Measurements from ENCODE around the gene CT45A7. TPM values are rescaled to one million over a fixed set of nuclear protein-coding genes. Genes with fewer than 3 reads are reported as not detected.
"Not testable (repeated sequence)": the region's sequence is repeated elsewhere in the genome, so short reads cannot be mapped to it uniquely, and the experiment has no call there.

CT45A7 gene
- total and polyA plus RNA-seq, 2 of the 8 experiments (the other 6 are each of a cell fraction or from before 2014, with no cell fraction given): not detected

GRCh38 chrX:135882741-135883140 lies 45.7 kb upstream of the CT45A7 start:
- CTCF ChIA-PET (ENCODE audit: partially characterized antibody); POLR2A ChIA-PET (ENCODE audit: partially characterized antibody); H3K9me3 ChIP-seq (ENCODE audit: insufficient read depth in 2 of 2, low read depth in 1 of 2, low read length in 1 of 2); H3K79me1 ChIP-seq (ENCODE audit: low read depth, low read length); DNase-seq (ENCODE audit: low read depth in 1 of 2, low spot score in 2 of 2); H3K36me3 ChIP-seq (ENCODE audit: control insufficient read depth in 2 of 4, insufficient read depth in 4 of 4, low read length in 3 of 4); H3K9ac ChIP-seq (replicated peaks in 1 of 4; ENCODE audit: extremely low read depth in 1 of 4, low read depth in 3 of 4, low read length in 3 of 4); H3K4me1 ChIP-seq (replicated peaks in 1 of 4; ENCODE audit: control insufficient read depth in 3 of 4, insufficient read depth in 4 of 4, low read length in 3 of 4); H3K14ac ChIP-seq (ENCODE audit: insufficient read length); H3K27me3 ChIP-seq (replicated peaks in 1 of 4; ENCODE audit: control insufficient read depth in 3 of 4, extremely low read depth in 1 of 4, insufficient read depth in 3 of 4, low read length in 3 of 4); FAIRE-seq; H2AFZ ChIP-seq (ENCODE audit: low read length); H3K18ac ChIP-seq (ENCODE audit: extremely low read depth, low read length); H3K79me2 ChIP-seq (ENCODE audit: control insufficient read depth in 1 of 2, insufficient read depth in 2 of 2, low read length in 2 of 2); H2BK15ac ChIP-seq (ENCODE audit: low read length); H4K8ac ChIP-seq (ENCODE audit: extremely low read depth, insufficient read depth, low read length); H3K4me2 ChIP-seq (ENCODE audit: insufficient read depth in 1 of 2, low read depth in 2 of 2, low read length in 2 of 2); H2BK12ac ChIP-seq (ENCODE audit: low read depth, low read length); H2BK20ac ChIP-seq (ENCODE audit: low read length); H2AK5ac ChIP-seq (ENCODE audit: low read depth, low read length); H4K91ac ChIP-seq (replicated peaks; ENCODE audit: insufficient read length, low read length); H3K27ac ChIP-seq (ENCODE audit: low read depth, low read length); H3K56ac ChIP-seq (replicated peaks; ENCODE audit: insufficient read length, low read depth, low read length); H2BK5ac ChIP-seq (ENCODE audit: low read depth, low read length); H4K5ac ChIP-seq (ENCODE audit: insufficient read length, low read depth, low read length); H3K23ac ChIP-seq (ENCODE audit: insufficient read length); H3K4me3 ChIP-seq (ENCODE audit: extremely low read depth in 1 of 4, insufficient read depth in 2 of 4, low read depth in 3 of 4, low read length in 4 of 4); H2BK120ac ChIP-seq (replicated peaks; ENCODE audit: low read depth, low read length); H4K20me1 ChIP-seq (replicated peaks in 1 of 2; ENCODE audit: control insufficient read depth in 1 of 2, insufficient read depth in 2 of 2, low read length in 2 of 2); H3K4ac ChIP-seq (replicated peaks; ENCODE audit: insufficient read length, low read depth, low read length); H3K23me2 ChIP-seq (ENCODE audit: low read depth, low read length): not testable (repeated sequence)
- WGBS, 2 experiments (ENCODE audit: extremely low coverage in 1 of 2, insufficient coverage in 1 of 2, insufficient read length in 1 of 2, insufficient replicate concordance in 2 of 2, low coverage in 1 of 2, low lambda C conversion rate in 2 of 2, missing lambda C conversion rate in 1 of 2): 83% methylated on average over 3 of the region's 5 CpGs; no CpG with 5 or more reads in 1 of the 2 experiments

DNA sequence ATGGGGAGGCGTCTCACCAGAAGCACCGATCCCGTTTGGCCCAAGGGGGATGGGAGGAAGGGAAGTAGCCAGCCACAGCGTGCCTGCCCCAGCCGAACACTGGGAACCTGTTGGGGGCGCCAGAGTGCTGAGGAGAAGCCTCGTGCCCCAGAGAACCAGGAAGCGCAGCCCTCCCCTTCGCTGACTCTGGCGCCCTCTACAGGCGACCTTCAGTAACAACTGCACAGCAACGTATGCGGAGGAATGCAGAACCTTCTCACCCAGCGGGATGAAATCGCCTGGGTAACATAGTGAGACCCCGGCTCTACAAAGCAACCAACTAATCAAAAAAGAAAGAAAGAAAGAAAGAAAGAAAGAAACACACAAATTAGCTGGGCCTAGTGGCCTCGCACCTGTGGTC lies 34.6 kb upstream of the CT45A7 start, which contains the start of gene CT45A9:
TSS of gene CT45A9 (minus strand) at position 101 of the 400 bp plus-strand sequence. CDS start 3,751 bp downstream, outside the sequence.
- POLR2A ChIA-PET (ENCODE audit: partially characterized antibody); H3K56ac ChIP-seq (replicated peaks; ENCODE audit: insufficient read length, low read depth, low read length); H3K9me3 ChIP-seq (ENCODE audit: insufficient read depth in 2 of 2, low read depth in 1 of 2, low read length in 1 of 2): not testable (repeated sequence)

More for the DNA sequence above, 34.6 kb upstream of the CT45A7 start, which contains the start of gene CT45A9:
- DNase-seq (ENCODE audit: low read depth in 1 of 2, low spot score in 2 of 2); H3K9ac ChIP-seq (replicated peaks in 1 of 4; ENCODE audit: extremely low read depth in 1 of 4, low read depth in 3 of 4, low read length in 3 of 4); H2BK12ac ChIP-seq (ENCODE audit: low read depth, low read length); H2BK15ac ChIP-seq (ENCODE audit: low read length); H3K4me2 ChIP-seq (ENCODE audit: insufficient read depth in 1 of 2, low read depth in 2 of 2, low read length in 2 of 2); H3K4me1 ChIP-seq (replicated peaks in 1 of 4; ENCODE audit: control insufficient read depth in 3 of 4, insufficient read depth in 4 of 4, low read length in 3 of 4); H2BK5ac ChIP-seq (ENCODE audit: low read depth, low read length); H3K79me2 ChIP-seq (ENCODE audit: control insufficient read depth in 1 of 2, insufficient read depth in 2 of 2, low read length in 2 of 2); H3K27ac ChIP-seq (ENCODE audit: low read depth, low read length); H3K36me3 ChIP-seq (ENCODE audit: control insufficient read depth in 2 of 4, insufficient read depth in 4 of 4, low read length in 3 of 4); H2AFZ ChIP-seq (ENCODE audit: low read length); CTCF ChIA-PET (ENCODE audit: partially characterized antibody); H3K4ac ChIP-seq (replicated peaks; ENCODE audit: insufficient read length, low read depth, low read length); H2AK5ac ChIP-seq (ENCODE audit: low read depth, low read length); H2BK120ac ChIP-seq (replicated peaks; ENCODE audit: low read depth, low read length); FAIRE-seq; H3K18ac ChIP-seq (ENCODE audit: extremely low read depth, low read length); H3K23ac ChIP-seq (ENCODE audit: insufficient read length); H3K79me1 ChIP-seq (ENCODE audit: low read depth, low read length); H4K8ac ChIP-seq (ENCODE audit: extremely low read depth, insufficient read depth, low read length); H3K23me2 ChIP-seq (ENCODE audit: low read depth, low read length); H4K5ac ChIP-seq (ENCODE audit: insufficient read length, low read depth, low read length); H3K14ac ChIP-seq (ENCODE audit: insufficient read length); H4K91ac ChIP-seq (replicated peaks; ENCODE audit: insufficient read length, low read length); H3K4me3 ChIP-seq (ENCODE audit: extremely low read depth in 1 of 4, insufficient read depth in 2 of 4, low read depth in 3 of 4, low read length in 4 of 4); H4K20me1 ChIP-seq (replicated peaks in 1 of 2; ENCODE audit: control insufficient read depth in 1 of 2, insufficient read depth in 2 of 2, low read length in 2 of 2); H3K27me3 ChIP-seq (replicated peaks in 1 of 4; ENCODE audit: control insufficient read depth in 3 of 4, extremely low read depth in 1 of 4, insufficient read depth in 3 of 4, low read length in 3 of 4); H2BK20ac ChIP-seq (ENCODE audit: low read length): not testable (repeated sequence)
- no CpG with 5 or more reads among the region's 17 CpGs for WGBS, 2 experiments (ENCODE audit: extremely low coverage in 1 of 2, insufficient coverage in 1 of 2, insufficient read length in 1 of 2, insufficient replicate concordance in 2 of 2, low coverage in 1 of 2, low lambda C conversion rate in 2 of 2, missing lambda C conversion rate in 1 of 2)

All from H1 (cell line).